GM19397 (cell line): ENCODE data around the gene TBC1D16.

ENCODE experiments used
- ATAC-seq: cut with Tn5 transposase; IDR thresholded peaks from one replicate; pipeline ENCODE4 v1.9.1; 2021; ENCODE audit warnings: mild to moderate bottlenecking, moderate library complexity; ENCODE audit not compliant: unreplicated experiment

TBC1D16 gene, protein sequence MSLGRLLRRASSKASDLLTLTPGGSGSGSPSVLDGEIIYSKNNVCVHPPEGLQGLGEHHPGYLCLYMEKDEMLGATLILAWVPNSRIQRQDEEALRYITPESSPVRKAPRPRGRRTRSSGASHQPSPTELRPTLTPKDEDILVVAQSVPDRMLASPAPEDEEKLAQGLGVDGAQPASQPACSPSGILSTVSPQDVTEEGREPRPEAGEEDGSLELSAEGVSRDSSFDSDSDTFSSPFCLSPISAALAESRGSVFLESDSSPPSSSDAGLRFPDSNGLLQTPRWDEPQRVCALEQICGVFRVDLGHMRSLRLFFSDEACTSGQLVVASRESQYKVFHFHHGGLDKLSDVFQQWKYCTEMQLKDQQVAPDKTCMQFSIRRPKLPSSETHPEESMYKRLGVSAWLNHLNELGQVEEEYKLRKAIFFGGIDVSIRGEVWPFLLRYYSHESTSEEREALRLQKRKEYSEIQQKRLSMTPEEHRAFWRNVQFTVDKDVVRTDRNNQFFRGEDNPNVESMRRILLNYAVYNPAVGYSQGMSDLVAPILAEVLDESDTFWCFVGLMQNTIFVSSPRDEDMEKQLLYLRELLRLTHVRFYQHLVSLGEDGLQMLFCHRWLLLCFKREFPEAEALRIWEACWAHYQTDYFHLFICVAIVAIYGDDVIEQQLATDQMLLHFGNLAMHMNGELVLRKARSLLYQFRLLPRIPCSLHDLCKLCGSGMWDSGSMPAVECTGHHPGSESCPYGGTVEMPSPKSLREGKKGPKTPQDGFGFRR

DNA sequence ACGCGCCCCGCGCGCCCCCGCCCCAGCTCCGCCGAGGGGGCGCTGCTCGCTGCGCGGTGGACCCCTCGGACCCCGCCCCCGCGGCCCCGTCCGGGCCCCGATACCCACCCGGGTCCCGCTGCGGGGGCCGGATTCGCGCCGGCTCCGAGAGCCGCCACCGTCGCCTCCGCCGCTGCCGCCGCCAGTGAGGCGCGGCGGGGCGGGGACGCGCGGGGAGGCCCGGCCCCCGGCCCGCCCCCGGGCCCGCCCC lies at the start of gene TBC1D16:
Gene TBC1D16, minus strand, starts transcription at position 186 of the 250 bp plus-strand sequence. CDS start 22,325 bp downstream, outside the sequence.
- peak; percentile 49 for ATAC-seq

- ATAC-seq: no peak
These were observed 49.1 kb upstream of the TBC1D16 start for GRCh38 chr17:80084773-80085172.

GRCh38 chr17:80083136-80083661 lies 47.5 kb upstream of the TBC1D16 start:
- no peak for ATAC-seq

- ATAC-seq: no peak
These were observed 46.9 kb upstream of the TBC1D16 start for GRCh38 chr17:80082403-80083135.

DNA sequence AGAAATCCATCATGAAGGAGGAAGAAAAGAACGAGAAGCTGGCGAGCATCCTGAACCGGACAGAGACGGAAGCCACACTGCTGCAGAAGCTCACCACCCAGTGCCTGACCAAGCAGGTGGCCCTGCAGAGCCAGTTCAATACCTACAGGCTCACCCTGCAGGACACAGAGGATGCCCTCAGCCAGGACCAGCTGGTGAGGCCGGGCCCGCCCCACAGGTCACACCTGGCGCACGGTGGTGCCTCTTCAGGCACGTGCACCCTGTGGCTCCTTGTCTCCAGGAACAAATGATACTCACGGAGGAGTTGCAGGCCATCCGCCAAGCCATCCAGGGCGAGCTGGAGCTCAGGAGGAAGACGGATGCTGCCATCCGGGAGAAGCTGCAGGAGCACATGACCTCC lies 45.9 kb upstream of the TBC1D16 start:
- no peak for ATAC-seq

- ATAC-seq: no peak
These were observed 44.4 kb upstream of the TBC1D16 start for GRCh38 chr17:80080081-80080480.

- no peak for ATAC-seq
These were observed 36.7 kb upstream of the TBC1D16 start for GRCh38 chr17:80072410-80072809.

- no peak for ATAC-seq
These were observed 35.6 kb upstream of the TBC1D16 start for GRCh38 chr17:80071116-80071841.

DNA sequence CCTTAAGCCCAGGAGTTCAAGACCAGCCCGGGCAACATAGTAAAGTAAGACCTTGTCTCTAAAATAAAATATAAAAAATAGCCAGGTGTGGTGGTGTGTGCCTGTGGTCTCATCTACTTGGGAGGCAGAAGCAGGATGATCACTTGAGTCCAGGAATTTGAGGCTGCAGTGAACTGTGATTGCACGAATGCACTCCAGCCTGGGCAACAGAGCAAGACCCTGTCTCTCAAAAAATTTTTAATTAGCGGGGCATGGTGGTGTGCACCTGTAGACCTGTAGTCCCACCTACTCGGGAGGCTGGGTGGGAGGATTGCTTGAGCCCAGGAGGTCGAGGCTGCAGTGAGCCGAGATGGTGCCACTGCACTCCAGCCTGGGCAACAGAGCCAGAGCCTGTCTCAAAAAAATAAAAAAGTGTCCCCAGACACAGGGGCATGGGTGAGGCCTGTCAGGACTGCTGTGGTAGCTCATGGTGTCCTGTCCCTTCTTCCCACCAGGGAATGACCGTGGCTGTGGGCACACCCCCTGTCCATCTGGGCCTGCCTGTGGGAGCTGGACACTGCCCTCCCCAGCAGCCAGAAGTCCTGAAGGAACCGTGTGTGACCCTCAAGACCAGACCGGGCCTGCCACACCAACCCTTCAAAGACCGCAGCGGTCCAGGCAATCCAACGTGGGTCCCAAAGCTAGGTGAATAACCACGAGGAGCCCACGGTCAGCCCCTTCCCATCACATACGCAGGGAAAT lies 34.9 kb upstream of the TBC1D16 start:
- ATAC-seq: no peak

GRCh38 chr17:80068301-80069222 lies 32.9 kb upstream of the TBC1D16 start:
- ATAC-seq: no peak

DNA sequence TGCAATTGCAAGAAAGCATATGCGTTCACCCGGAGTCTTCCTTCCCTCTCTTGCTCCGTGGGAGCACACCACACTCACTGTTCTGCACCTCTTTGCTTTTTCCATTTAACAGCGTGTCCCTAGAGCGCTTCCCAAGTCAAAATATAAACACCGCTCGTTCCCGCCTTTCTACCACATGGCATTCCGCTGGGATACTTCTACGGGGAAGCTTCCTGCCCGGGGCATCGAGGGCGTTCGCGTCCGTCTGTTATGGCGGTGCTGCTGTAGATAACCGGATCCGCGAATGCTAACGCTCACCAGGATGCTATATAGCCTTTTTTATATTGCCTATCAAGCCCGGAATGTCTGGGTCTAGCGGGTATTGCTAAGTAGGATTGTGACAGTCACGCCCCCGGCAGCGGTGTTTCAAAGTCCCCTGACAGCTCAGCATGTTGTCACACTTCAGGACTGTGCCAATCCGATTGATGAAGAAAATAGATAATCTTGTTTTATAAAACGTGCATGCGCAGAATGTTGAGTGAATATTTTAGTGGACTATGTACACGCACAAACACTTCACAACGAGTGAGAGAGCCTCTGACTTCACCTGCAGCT lies 31.8 kb upstream of the TBC1D16 start:
- no peak for ATAC-seq

DNA sequence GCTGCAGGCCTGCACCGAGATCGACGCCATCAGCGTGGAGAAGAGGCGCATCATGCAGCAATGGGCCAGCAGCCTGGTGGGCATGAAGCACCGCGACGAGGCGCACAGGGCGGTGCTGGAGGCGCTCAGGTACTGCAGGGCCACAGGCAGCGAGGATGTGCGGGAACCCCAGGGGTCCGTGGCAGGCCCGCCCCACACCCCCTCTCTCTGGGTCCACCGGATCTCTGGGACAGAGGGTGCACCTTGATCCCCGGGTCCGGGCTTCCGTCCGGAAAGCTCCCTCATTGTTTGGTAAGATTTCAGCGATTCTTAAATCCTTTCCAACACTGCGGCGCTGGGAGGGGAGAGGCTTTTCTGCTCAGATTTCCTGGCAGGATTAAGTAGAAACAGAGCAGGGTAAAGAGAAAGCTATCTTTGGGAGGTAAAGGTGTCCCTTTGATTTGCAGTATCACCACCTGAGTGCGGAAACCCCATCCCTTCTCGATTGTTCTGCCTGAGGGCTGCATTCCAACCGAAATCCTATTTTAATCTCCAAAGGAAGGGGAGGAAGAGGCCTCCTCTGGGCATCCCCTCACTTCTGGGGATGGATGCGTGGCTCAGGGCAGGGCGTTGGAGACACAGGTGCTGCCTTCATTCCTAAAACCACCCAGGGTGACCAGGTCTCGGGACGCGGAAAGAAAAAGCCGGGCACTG lies 30.0 kb upstream of the TBC1D16 start:
- no peak for ATAC-seq

- no peak for ATAC-seq
These were observed 29.0 kb upstream of the TBC1D16 start for GRCh38 chr17:80064696-80065095.

GRCh38 chr17:80063830-80064585 lies 28.3 kb upstream of the TBC1D16 start:
- ATAC-seq: no peak

GRCh38 chr17:80061421-80061820 lies 25.7 kb upstream of the TBC1D16 start:
- no peak for ATAC-seq

GRCh38 chr17:80060644-80061043 lies 25.0 kb upstream of the TBC1D16 start:
- ATAC-seq: no peak

- no peak for ATAC-seq
These were observed 22.8 kb upstream of the TBC1D16 start for GRCh38 chr17:80058311-80058955.
